GM19397 (cell line): ENCODE data around the gene CLVS2.

ENCODE experiments used
- ATAC-seq: cut with Tn5 transposase; IDR thresholded peaks from one replicate; pipeline ENCODE4 v1.9.1; 2021; ENCODE audit warnings: mild to moderate bottlenecking, moderate library complexity; ENCODE audit not compliant: unreplicated experiment

The CLVS2 gene

DNA sequence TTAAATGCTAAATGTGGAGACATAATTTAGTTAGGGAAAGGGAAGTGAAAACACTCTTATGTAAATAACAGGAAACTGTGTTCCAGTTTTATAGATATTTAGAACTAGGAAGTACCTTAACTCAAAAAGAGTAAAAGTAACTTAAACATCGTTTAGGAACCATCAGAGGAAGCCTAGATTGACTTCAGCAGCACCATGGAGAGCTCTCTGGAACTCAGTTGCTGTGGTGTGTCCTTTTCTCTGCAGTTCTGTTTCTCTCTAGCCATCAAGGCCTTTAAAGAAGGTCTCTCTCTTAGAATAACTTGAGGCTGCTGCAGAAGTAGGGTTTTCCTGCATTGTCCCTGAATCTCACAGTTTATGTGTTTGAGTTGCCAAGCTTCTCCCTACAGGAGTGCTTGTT, 26.9 kb downstream of the CLVS2 start:
- no peak for ATAC-seq

DNA sequence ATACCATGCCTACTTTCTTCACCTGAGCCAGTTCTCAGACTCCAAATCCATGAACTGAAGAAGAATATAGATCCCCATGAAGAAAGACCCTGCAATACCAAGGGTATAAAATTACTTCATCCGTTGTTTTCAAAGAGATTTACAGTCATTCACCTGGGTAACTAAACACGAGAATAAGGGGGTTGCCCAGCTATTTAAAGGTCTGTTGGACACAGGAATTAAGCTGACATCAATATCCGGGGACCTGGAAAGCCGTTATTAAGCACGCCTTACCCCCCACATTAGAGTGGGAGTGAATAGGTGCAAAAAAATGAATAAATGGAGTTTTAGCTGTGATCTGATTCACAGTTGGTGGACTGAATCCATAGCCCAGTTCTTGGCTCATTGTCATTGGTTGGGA, 28.9 kb downstream of the CLVS2 start:
- no peak for ATAC-seq

DNA sequence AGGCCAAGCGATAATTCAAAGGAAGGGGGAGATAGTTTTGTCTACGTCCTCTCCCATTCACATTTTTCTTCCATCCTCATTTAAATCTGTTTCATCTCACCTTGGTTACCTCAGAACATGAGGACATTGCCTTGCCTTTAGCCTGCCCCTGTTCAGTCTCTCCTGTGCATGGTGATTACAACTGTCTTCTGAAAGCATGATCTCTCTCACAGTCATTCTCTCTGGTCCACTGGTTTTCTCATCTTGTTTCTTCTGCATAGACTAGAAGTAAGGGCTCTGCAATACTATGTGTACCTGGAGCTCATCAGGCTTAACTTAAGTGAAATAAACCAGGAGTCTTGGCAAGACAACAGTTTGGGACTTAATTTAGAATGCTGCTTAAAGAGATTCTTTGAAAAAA, 31.4 kb downstream of the CLVS2 start:
- no peak for ATAC-seq

DNA sequence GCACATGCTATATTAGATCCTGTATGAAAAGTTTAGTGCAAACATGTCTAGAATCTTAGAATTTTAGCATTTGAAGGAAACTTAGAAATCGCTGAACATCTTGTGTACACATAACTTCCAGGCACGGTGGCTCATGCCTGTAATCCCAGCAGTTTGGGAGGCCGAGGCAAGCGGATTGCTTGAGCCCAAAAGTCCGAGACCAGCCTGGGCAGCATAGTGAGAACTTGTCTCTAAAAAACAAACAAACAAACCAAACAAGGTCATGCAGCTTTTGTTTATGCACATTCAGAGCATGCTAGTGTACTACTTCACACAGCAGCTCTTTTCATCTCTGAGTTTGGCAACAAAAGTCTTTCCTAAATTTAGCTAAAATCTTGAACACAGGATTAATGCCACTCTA, 32.2 kb downstream of the CLVS2 start:
- ATAC-seq = no peak

DNA sequence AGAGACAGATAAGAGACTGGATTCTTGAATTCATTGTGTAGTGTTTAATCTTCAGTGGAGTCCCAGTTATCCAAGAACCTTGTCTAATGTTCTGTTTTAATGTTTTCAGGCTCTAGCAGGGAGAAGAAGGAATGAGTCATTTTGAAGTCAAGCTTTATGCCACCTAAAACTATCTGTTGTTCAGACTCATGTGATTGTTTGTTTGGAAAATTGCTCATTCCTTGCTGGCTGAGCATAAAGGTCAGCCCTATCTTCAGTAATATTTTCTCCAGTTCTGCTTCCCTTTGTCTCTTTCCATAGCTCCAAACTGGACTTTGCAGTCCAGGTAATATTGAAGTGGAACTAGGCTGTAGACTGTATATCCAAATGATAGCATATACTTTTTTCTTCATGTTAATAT, 34.2 kb downstream of the CLVS2 start:
- no peak for ATAC-seq

DNA sequence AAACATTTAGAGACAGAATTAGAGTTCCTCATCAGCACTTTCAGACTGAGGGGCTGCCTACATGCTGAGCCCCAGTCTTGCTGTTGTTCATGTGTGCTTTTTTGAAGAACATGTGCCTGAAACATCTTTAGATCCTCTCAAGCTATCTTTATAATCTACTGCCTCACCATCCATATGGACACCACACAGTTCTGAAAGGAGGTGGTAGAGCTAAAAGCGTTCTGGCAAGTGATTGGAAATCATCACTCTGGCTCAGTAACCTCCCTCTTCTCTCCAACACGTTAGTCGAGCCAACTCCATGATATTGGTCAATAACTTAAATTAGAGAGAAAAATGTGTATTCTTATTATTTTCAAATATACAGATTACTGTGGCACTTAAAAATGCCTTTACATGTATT, 40.6 kb downstream of the CLVS2 start:
- no peak for ATAC-seq

DNA sequence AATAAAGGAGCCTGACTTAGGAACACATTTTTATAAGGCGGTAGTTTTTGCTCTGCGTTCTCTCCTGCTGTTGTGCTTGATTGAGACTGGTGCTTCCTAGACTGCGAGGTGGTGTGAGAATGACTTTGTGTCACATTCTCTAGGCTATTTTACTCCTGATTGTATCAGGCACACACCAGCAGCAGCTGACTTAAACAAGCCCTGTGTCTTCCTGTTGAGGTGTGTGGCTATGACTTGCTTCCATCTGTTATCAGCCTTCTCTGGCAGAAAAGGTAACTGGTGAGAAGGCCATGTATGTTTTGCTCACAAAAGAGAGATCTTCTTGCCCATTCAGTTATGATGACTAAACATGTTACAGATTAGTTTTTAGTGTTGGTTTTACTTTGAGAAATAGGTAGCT, 43.4 kb downstream of the CLVS2 start:
- ATAC-seq = no peak

DNA sequence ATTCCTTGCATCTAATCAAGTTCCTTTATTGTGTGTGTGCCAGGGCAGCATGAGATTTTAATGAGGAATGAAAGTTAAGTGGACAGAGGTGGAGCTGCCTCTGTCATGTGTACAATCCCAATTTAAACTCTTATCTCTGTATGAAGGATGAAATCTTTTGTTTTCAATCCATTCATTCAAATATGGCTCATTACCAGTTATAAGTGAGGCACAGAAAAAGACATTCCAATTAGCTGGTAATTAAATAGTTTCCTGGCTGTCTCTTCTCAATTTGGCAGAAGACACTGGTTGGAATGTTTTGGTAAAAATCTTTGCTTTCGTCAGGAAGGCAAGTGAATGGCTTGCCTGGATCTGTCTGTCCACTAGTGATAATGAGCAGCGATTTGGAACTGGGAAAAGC, 46.4 kb downstream of the CLVS2 start:
- no peak for ATAC-seq

DNA sequence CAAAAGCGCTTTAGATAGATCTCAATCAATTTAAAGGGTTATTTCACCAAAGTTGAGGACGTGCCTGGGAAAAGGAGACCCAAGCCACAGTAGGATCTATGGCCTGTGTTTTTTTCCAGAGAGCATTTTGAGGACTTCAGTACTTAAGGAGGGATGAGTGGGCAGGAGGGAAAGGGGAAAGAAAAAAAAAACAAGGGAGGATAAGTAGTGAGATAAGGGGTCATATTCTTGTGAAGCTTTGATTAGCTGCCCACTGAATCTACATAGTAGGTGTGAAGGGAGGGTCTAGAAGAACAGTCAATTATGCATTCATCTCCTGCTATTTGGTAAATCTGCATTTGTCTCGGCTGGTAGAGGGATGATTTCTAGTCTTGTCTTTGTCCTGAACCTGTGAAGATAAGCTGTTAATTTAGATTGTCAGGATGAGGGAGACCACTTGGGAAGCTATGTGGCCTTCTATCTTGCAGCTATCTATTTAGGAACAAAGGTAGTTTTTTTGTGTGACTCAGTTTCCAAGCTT, 48.4 kb downstream of the CLVS2 start:
- ATAC-seq = no peak

DNA sequence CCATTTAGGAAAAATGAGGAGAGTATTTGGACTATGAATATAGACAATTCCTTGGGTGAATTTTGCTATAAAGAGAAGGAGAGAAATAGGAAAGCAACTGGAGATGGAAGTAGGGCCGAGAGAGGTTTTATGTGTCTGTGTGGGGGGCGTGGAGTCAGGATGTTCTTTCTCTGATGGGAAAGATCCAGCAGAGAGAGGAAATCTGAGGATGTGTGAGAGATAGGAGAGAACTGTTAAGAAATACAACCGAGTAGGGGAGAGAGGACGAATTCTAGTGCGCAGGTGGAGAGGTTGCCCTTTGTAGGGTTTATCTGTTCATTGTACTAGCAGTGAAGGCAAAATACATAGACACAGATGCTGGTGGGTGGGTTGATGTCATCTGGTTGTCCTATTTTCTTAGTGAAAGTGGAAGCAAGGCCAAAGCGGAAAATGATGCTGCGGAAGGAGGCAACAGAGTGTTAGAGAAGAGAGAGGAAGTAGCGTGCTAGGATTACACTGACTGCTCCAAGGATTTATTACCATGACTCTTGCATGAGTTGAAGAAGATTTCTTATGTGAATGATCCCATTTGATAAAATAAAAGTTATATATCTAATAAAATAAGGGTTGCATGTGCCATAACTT, 57.7 kb downstream of the CLVS2 start:
- no peak for ATAC-seq

DNA sequence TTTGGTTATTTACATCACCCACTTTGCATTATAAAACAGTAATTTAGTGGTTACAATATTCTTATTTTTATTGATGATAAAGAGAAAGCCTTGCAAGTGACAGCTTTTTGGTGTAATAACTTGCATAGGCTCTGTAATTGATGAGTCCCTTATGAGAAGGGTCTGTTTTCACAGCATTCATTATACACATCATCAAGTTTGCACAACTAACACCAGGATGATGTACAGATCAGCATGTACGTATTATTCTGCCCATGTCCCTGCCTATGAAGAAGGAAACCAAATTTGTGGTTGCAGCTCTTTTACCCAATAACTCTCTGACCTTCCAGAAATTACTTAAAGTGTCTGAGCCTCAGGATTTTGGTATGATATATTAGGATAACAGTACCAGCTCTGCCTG, 59.2 kb downstream of the CLVS2 start:
- no peak for ATAC-seq

DNA sequence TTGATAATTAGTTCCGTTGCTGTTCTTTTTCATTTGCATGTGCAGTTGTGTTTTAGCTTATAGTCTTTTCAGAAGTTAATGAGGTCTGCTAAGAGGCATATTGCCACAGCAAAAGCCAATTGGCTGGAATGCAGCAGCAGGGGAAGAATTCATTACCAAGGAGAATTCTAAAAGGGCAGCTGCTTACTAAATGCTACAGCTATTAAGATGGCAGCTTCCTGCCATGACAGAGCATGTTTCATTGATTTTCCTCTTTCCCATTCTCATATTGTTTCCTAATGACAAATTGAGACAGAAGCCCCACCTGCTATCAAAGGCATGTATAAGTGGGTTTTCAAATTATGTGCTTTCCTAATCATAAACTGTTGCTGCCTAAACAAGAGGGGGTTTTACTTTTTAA, 66.6 kb downstream of the CLVS2 start:
- ATAC-seq = no peak

DNA sequence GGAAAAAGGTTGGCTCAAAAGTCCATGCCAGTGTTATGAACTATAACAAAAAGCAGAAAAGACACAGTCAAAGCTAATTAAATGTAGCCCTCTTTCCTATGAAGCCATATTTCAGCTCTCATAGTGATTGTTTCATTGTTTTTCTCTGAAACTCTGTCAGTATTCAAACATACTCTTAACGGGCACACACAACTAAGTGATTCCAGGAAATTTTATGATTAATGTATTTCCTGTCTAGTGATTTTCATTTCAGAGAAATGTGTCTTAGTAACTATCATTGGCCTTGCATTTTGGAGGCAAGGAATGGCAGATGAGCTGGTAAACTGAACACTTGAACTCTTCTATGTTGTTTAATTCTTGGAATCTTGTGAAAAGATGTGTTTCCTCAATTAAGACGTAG, 68.0 kb downstream of the CLVS2 start:
- ATAC-seq = no peak

DNA sequence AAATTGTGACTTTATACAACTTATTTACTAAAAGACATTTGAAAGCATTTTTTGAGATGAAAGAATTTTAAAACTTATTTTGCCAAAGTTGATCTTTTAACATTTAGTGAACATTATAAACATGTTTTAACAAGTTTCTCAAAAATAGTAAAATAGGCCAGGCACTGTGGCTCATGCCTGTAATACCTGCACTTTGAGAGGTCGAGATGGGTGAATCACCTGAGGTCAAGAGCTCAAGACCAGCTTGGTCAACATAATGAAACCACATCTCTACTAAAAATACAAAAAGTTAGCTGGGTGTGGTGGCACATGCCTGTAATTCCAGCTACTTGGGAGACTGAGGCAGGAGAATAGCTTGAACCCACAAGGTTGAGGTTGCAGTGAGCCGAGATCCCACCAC, 78.6 kb downstream of the CLVS2 start:
- no peak for ATAC-seq

DNA sequence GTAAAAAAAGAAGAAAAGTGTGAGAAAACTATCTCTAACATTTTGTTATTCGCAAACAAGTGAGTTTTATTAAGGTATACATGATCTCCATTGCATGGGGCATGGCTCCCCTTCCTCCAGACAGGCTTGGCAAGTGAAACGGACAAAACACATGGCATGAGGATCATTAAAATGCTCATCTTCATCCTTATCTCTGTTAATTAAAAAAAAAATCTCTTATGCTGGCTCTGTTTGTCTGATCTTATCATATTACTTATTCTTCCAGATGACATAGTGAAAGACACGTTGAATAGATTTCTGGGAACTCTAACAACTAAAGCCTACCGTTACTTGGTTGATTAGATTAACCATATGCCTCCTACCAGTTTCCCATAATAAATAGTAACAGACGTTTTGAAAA, 89.4 kb downstream of the CLVS2 start:
- no peak for ATAC-seq

DNA sequence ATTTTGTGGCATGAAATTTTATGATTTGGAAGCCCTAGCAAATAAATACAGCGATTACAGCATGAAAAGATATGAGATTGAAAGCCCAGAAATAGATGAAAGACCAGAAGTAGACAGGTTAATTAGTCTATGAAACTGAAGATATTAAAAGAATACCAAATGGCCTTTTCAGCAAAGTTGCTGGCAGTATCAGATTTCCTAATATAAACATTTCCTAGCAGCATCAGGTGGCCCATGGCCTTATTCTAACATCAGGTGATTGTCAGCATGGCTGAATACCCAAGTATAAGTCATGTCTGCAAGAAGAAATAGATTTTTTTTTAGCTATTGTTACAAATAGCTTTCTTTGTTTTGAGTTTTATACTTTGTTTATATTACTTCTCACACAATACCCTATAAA, 93.2 kb downstream of the CLVS2 start:
- ATAC-seq = no peak

DNA sequence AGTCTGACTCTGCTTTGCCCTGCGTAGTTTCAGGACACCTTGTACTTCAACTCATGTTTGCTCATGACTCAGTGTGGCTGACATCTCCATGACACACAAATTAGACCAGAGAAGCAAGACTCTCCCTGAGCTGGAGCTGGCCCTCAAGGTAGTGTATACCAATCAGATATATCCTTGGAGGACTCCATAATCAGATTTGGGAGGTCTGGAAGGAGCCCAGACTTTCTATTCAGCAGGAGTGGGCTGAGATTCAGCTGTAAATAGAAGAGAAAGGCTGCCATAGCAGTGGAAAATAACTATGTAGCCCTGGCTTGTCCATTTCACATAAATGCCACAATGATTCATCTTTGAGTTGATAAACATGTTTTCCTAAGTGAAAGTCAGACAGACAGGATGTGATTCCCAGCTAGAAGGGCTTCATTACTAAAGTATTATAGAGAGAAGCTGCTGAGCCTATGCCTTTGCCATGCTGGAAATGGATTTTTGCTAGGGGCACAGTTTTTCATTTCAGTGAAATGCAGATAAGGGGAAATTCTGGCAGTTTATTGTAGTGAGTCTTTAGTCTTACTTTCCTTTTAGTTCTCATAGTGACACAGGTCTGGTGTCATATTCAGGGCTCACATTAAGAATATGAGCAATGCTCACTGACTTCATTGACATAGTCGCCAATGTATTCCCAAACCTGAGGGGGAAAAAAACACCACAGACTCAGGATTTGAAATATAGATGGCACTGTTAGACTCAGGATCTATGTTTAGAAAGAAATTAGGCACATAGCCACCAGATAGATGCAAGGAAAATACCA, 95.3 kb downstream of the CLVS2 start:
- no peak for ATAC-seq

DNA sequence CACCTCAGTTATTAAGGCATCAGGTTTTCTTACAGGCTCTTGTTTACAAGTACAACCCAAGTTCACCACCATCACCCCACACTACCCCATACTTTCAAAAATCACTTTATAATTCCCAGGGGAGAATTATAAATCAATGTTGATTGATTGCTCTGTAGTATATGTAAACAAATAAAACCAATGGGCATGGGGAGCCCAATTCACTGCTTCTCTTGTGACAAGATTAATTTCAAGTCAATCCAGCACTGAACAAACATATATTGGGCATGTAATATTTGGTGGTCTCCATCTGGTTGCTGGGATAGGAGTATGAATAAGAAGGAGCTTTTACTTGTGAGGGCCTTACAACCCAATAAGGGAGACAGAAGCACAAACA, 95.8 kb downstream of the CLVS2 start:
- no peak for ATAC-seq

DNA sequence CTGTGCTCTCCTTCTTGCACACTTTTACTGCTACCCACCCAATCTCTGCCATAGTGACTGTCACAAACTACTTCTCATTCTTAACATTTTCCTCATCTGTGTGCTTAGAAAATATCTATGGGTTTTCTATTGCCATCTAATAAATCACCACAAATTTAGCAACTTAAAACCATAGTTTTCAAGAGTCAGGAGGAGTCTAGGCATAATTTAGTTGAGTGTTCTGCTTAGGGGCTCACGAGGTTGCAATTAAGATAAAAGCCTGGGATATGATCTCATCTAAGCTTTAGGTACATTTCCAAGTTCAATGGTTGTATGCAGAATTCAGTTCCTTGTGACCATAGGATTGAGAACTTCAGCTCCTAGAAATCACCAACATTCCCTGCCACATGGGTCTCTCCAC, 98.8 kb downstream of the CLVS2 start:
- no peak for ATAC-seq

DNA sequence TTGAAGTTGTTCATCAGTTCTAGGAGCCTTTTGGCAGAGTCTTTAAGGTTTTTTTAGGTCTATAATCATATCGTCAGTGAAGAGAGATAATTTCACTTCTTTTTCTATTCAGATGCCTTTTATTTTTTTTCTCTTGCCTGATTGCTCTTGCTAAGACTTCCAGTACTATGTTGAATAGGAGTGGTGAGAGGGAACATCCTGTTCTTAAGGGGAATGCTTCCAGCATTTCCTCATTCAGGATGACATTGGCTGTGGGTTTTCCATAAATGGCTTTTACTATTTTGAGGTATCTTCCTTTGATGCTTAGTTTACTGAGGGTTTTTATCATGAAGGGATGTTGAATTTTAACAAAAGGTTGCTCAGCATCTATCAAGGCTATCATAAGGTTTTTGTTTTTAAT, 109.5 kb downstream of the CLVS2 start:
- ATAC-seq = no peak

DNA sequence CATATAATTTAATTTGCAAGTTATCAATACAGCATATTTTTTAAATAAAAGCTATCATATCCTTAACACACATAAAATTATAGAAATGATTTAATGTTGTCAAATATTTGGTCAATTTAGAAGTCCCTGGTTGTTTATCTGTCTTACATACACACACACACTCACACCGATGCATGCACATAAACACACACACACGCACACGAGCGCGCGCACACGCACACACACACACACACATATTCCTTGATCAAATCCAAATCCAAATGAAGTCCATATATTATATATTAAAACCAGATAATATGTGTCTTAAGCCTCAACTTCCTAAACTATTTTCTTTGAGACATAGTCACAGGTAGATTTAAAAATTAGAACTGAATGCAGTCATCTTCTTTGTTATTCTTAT, 120.3 kb downstream of the CLVS2 start:
- ATAC-seq = no peak

DNA sequence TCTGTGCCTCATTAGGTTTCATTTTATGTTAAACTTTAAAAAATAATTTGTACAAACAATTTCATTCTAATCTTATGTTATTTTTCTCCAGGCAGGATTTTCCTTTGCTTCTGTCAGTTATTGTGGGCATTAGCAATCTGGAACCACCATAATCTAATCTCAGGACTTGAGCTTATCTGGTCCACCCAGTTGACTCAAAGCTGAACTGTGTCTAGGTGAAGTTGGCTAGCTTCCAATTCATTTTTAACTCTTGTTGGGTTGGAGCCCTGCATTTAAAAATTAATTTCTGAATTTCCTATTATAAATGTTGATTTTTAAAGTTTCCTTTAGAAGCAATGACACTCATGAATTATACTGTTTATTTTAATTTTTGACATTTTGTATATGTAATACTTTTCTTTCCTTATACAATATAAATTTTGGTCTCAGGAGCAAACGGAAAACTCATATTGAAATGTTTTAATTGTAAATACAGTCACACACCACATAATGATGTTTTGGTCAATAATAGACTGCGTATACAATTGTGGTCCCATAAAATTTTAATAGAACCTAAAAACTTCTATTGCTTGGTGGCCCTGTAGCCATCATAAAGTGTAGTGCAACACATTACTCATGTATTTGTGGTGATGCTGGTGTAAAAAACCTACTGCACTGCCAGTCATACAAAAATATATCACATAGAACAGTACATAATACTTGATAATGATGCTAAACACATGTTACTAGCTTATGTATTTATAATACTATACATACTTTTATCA, 121.3 kb downstream of the CLVS2 start:
- ATAC-seq = no peak
